ENCODE results near the gene PRM2.

The PRM2 gene

DNA sequence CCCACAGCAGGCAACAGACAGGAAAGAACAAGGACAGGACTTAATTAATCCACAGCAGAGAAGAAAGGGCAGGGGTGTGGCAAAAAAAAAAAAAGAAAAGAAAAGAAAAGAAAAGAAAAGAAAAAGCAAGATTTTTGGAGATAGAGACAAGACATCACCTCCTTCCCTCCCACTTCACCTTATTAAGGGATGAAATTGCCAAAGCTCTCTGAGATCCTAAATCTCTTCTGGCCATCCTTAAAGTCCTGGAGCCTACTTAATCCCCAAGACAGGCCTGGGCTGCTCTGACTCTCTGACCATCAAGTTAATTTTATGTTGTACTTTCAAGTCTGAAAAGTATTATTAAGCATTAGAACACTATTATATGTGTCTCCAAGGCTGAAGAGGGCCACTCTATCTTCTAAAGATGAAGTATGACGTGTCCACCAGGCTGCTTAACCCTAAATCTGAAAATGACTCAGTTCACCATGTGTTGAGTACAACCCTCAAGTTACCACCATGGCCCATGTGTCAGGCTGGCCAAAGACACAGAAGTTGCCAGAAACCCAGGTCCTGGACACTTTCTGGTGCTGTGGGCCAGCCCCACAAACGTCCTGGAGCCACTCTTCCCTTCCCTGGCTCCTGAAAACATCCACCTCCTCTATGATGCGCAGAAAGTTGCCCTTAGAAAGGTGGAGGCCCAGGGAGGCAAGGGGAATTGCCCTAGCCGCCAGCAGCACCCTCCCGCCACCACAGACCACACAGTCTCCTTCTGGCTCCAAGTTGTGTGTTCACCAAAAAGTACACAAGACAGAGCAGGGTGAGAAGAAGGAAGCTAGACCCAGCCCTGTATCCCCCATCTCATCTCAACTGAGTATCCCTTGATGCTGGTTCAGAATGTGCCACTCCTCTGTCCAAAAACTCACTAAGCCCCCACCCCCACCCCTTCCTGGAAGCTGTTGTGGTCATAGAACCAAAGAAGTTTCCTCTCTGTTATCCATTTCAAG, 23.0 kb downstream of the PRM2 start:
- in situ Hi-C loops (cut with MboI; ENCODE audit: low pct_unique_long_range_greater_than_20kb, low sequenced_read_pairs), result no loop called here
- DNase-seq, result peak; percentile 42

DNA sequence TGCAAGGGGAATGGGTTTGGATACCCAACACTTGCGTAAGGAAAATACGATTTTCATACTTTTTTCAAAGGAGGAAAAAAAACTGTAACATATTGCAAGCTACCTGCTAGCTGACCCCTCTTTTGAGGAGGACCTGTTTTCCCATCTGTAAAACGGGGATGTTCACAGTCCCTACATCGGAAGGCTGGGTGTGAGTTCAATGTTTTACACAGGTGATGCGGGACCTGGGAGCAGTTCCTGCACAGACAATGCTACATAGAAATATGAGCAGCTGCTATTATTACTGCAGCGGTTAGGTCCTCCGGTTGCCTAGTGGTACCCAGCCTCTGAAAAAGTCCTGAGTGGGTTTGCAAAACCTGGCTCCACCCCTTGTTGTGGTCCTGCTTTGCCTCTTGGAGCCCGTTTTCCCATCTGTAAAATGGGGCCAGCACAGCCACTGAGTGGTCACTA, 23.8 kb downstream of the PRM2 start:
- in situ Hi-C loops (cut with MboI; ENCODE audit: low pct_unique_long_range_greater_than_20kb, low sequenced_read_pairs), result no loop called here
- no peak for DNase-seq

DNA sequence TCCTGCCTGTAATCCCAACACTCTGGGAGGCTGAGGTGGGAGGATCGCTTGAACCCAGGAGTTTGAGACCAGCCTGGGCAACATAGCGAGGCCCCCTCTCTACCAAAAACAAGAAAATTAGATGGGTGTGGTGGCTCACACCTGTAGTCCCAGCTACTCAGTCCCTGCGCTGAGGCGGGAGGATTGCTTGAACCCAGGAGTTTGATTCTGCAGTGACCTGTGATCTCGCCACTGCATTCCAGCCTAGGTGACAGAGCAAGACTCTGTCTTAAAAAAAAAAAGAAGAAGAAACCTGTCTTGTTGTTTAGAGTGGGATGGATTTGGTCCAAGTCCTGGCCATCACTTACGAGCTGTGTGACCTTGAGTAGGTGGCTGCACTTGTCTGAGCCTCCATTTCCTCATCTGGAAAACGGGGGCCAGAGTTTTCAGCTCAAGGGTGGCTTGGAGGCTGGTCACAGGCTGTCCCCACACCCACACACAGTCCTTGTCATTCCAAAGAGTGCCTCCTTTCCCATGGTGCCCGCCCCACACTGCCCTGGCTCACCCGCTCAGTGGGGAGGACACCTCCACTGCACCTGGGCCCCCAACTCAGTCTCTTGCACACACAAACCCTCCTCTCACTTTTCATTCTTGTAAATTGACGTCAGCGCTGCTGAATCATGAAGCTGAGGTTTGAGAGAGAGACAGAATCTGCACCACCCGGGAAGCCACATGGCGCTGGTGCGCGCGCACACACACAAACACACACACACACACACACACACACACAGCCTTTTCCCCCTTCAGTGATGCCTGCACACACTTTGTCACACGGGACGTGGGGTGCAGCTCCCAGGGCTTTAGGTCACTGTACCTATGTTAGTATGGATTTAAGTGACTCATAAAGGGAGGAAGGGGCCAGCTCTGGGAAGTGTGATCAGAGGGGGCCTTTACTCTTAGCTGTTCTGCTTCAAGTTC, 24.5 kb downstream of the PRM2 start:
- in situ Hi-C loops (cut with MboI; ENCODE audit: low pct_unique_long_range_greater_than_20kb, low sequenced_read_pairs), result no loop called here
- peak; percentile 48 for DNase-seq

DNA sequence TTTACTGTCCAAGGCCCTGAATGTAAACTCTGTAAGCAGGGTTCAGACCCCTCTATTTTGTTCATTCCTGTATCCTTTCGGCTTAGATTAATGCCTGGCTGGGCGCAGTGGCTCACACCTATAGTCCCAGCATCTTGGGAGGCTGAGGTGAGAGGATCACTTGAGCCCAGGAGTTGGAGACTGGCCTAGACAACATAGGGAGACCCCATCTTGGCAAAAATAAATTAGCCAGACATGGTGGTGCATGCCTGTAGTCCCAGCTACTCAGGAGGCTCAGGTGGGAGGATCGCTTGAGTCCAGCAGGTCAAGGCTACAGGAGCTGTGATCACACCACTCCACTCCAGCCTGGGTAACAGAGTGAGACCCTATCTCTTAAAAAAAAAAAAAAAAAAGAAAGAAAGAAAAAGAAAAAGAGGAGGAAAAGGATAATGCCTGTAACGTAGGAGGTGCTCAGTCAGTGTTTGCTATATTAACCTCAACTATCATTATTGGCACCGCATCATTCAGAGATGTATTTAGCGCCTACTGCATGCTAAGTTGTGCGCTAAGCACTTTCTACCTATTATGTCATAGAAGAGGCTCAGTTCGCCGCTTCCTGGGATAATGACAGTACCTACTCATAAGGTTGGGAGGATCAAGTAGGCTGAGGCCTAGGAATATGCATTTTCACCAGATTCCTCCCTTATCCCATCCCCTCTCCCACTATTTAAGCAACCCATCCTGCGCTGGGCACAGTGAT, 25.3 kb downstream of the PRM2 start:
- in situ Hi-C loops (cut with MboI; ENCODE audit: low pct_unique_long_range_greater_than_20kb, low sequenced_read_pairs), result no loop called here

DNA sequence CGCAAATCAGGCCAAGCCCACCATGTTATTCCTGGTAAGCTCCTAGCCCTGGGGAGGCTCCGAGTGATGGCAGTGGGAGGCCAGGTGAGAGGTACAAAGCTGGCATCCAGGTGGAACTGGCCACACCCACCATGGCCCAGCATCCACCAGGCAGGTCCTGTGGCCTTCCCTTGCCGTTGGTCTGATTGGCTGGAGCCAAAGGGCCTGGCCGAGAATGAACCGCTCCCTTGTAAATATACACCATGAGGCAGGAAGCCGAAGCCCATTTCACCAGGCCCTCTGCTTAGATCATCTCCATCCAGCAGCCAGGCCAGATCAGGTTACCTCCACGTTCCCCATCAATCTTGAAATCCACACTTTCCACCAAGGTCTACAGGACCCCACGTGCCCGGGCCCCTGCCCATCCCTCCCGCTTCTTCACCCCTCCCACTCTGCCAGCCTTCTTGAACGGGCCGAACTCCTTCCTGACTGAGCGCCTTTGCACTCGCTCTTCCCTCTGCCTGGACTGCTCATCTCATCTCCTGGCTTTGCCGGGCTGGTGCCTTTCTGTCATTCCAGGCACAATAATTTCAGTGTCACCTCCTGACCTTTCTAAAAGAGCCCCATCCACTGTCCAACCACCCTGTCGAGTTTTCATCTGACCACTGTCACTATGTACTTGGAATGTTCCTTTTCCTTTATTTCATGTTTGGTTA, 26.0 kb downstream of the PRM2 start:
- in situ Hi-C loops (cut with MboI; ENCODE audit: low pct_unique_long_range_greater_than_20kb, low sequenced_read_pairs), result no loop called here
- DNase-seq, result no peak

More for the DNA sequence above, 25.3 kb downstream of the PRM2 start:
- DNase-seq, result no peak

DNA sequence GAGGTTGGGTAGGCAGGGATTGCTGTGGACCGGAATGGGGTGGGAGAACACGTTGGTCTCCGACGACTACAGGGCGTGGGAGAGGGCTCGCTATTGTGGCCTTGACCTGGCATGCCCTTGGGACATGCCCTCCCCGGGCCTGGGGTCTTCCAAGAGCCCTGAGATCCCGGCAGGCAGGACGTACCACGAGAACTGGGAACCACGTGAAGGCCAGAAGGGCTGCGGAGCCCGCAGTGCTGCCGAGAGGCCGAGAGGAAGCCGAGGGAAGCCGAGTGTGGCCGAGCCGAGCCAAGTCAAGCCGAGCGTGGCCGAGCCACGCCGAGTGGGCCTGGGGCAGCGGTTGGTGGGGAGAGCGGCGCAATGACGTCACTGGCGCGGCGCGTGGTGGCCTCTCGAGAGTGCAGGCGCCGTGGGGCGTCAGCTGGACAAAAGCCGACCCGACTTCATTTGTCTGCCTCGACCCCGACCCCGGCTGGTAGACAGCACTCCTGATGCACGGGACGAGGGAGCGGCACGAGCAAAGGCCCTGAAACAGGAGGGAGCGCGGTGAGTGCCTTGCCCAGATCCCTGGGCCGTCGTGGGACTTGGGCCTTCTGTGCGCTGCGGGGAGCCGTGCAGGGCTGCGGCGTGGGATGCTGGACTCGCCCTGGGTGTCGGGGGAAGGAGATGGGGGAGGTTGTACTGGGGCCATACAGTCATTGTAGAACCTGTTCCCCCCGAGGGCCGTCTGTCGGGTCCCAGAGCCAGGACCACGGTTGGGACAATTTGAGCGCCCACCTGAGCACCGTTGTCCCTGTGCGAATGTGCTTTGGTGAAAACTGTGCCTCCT, 26.8 kb downstream of the PRM2 start:
- in situ Hi-C loops (cut with MboI; ENCODE audit: low pct_unique_long_range_greater_than_20kb, low sequenced_read_pairs), result no loop called here
- DNase-seq, result no peak

DNA sequence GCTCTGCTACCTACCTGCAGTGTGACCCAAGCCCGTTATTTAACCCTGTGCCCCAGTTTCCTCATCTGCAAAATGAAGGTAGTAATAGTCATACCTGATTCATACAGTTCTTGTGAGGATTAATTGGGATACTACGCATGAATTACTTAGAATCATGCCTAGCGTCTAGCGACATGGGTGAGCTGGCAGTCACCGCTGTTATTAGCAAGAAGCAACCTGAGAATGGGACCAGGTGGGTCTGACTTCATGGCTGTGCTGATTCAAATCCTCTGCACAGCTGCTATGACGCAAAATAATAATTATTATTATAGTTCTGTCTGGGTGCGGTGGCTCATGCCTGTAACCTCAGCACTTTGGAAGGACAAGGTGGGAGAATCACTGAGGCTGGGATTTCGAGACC, 28.1 kb downstream of the PRM2 start:
- no peak for DNase-seq
- in situ Hi-C loops (cut with MboI; ENCODE audit: low pct_unique_long_range_greater_than_20kb, low sequenced_read_pairs), result no loop called here

DNA sequence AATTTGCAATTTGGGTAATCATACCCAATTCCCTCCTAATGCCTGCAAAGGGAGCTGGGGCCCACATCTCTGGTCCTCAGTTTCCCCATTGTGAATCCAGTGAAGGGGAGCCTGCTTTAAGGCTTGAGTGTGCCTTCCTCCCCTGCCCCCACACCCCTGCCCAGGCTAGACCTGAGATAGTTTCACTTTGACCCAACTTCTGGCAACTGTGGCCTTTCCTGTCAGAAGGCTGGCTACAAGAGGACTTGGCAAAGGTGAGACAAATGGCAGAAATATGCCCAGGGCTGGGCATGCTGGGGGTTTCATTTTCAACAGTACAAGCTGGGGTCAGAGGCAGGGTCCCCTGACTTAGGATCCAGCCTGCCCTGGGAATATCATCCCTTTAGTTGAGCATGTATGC, 30.3 kb downstream of the PRM2 start:
- DNase-seq, result no peak
- in situ Hi-C loops (cut with MboI; ENCODE audit: low pct_unique_long_range_greater_than_20kb, low sequenced_read_pairs), result no loop called here

DNA sequence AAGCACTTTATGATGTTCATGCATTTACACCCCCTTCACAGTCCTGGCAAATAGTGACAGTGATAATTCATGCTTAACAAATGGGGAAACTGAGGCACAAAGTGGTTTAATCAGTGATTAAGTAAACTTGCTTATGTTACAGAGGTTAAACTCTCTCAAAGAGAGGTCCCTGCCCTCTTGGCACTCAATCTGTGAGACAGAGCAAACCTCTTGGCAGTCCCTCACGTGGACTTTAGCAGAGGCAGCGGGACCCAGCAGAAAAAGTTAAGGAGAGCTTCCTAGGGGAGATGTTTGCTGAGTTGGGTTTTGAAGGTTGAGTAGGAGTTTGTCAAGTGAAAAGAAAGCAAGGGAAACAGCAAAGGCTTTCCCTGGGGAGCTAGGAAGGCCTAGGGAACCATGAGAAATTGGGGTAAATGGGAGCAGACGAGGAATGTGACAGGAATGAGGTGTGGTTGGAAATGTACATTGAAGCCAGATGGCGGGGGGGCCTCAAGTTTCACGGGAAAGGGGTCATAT, 31.0 kb downstream of the PRM2 start:
- DNase-seq, result no peak
- in situ Hi-C loops (cut with MboI; ENCODE audit: low pct_unique_long_range_greater_than_20kb, low sequenced_read_pairs), result no loop called here

DNA sequence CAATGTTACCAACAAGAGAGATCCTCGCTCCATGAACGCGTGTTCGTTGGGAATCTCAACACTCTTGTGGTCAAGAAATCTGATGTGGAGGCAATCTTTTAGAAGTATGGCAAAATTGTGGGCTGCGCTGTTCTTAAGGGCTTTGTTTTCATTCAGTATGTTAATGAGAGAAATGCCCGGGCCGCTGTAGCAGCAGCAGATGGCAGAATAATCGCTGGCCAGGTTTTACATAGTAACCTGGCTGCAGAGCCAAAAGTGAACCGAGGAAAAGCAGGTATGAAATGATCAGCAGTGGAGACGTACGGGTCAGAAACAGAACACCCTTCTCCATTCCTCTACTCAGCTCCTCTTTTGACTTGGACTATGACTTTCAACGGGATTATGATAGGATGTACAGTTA, 33.6 kb downstream of the PRM2 start:
- DNase-seq, result no peak
- in situ Hi-C loops (cut with MboI; ENCODE audit: low pct_unique_long_range_greater_than_20kb, low sequenced_read_pairs), result no loop called here

DNA sequence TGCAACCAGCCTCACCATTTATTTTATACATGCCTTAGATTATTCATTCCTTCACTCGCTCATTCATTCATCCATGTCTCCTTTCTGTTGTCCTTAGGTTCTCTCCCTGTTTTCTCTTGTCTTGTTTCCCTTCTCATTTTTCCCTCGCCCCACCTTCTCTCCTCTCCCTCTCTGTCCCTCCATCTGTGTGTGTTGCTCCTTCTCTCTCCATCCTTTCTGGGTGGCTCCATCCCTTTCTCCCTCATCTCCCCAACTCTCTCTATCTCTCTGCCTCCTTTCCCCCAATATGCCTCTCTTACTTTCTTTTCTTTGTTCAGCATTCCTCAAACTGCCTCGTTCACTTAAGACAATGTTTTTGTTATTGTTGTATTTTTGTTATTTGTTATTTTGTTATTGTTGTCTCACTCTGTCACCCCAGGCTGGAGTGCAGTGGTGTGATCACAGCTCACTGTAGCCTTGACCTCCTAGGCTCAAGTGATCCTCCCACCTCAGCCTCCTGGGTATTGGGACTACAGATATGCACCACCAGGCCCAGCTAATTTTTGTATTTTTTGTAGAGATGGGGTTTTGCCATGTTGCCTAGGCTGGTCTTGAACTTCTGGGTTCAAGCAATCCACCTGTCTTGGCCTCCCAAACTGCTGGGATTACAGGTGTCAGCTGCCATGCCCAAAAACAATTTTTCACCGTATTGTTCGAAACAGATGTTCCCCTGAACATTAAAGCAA, 34.6 kb downstream of the PRM2 start:
- in situ Hi-C loops (cut with MboI; ENCODE audit: low pct_unique_long_range_greater_than_20kb, low sequenced_read_pairs), result no loop called here
- DNase-seq, result no peak

DNA sequence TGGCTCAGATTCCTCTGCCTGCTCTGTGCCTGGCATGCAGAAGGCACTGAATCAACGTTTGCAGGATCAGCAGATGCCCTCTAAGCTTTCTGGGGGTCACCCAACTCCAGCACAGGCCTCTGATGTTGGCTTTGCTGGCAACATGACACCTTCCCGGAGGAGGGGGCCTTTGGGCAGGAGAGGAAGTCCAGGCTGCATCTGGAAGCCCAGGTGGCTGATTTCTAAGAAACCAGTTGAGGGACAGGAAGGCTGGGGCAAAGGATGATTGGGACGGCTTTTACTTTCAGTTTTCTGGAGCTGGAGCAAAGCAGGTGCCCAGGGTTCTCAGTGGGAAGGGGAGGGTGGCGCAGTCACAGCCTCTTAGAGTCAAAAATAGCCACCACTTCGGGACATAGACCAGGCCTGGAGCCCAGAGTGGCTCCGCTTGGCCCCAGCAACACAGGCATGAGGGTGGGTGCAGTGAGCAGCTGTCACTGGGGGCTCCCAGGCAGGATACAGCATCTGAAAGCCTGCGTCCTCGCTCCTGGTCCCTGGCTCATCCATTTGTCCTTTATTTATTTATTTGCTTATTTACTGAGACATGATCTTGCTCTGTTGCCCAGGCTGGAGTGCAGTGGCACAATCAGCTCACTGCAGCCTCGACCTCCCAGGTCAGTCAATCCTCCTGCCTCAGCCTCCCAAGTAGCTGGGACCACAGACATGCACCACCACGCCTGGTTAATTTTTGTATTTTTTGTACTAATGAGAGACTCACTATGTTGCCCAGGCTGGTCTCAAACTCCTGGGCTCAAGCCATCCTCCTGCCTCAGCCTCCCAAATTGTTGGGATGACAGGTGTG, 35.4 kb downstream of the PRM2 start:
- peak; percentile 55 for DNase-seq
- in situ Hi-C loops (cut with MboI; ENCODE audit: low pct_unique_long_range_greater_than_20kb, low sequenced_read_pairs), result no loop called here

DNA sequence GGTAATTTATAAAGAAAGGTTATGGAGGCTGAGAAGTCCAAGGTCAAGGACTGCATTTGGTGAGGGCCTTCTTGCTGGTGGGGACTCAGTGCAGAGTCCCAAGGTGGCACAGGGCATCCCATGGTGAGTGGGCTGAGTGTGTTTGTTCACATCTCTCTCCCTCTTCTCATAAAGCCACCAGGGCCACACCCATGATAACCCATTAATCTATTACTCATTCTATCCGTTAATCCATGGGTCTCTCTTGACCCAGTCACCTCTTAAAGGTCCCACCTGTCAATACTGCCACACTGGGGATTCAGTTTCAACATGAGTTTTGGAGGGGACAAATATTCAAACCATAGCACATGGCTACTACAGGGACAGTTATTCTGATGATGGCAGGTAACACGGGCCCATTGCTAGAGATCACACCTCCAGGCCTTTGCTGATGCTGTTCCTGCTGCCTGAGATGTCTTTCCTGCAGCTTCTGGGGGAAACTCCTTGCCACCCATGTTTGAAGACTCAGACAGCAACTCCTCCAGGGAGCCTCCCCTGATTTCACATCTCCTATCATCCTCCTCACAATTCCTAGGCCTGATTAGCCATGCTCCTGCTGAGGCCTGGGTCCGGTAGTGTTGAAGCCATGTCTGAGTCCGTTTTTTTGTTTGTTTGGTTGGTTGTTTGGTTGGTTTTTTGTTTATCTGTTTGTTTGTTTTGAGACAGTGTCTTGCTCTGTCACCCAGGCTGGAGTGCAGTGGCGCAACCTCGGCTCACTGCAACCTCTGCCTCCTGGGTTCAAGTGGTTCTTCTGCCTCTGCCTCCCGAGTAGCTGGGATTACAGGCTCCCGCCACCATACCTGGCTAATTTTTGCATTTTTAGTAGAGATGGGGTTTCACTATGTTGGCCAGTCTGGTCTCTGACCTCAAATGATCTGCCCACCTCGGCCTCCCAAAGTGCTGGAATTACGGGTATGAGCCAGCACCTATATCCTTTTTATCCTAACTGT, 36.3 kb downstream of the PRM2 start:
- in situ Hi-C loops (cut with MboI; ENCODE audit: low pct_unique_long_range_greater_than_20kb, low sequenced_read_pairs), result no loop called here
- DNase-seq, result no peak

DNA sequence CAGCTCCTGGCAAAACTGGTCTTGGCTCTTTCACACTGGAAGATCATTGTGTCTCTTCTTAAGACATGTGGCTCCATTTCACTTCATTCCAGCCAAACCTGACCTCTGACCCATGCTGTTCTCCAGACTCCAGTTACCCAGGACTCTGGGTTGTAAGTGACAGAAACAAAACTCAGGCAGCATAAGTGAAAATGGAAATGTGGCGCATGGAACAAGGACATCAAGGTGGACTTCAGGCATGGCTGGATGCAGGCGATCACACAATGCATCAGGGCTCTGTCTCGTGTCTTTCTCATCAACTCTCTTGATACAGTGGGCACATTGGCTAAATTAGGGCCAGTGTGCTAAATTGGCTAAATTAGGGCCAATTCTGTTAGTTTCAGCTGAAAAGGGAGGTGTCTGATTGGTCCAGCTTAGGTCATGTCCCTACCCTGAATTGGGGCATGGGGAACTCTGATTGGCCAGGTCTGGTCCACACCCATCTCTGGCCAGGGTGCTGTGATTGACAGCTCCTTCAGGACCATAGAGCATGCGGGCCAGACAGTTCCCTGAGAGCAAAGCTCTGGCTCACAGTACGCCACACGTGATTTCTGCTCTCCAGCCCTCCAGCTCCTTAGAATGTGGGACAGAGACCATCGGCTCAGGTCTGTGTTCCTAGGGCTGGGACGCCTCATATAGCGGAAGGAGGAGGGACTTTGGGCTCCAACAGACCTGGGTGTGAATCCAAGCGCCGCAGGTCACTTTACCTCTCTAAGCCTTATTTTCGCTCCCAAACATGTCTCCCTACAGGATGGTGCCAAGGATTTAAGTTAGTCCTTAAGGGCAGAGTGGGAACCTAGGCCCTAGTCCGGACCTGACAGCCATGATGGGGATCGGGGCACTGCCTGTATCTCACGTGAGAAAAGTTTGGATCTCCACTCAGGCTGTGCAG, 37.7 kb downstream of the PRM2 start:
- no peak for DNase-seq
- in situ Hi-C loops (cut with MboI; ENCODE audit: low pct_unique_long_range_greater_than_20kb, low sequenced_read_pairs), result no loop called here

Measured in KBM-7 (cell line).